ENCODE measurements around the gene FARS2.

DNA sequence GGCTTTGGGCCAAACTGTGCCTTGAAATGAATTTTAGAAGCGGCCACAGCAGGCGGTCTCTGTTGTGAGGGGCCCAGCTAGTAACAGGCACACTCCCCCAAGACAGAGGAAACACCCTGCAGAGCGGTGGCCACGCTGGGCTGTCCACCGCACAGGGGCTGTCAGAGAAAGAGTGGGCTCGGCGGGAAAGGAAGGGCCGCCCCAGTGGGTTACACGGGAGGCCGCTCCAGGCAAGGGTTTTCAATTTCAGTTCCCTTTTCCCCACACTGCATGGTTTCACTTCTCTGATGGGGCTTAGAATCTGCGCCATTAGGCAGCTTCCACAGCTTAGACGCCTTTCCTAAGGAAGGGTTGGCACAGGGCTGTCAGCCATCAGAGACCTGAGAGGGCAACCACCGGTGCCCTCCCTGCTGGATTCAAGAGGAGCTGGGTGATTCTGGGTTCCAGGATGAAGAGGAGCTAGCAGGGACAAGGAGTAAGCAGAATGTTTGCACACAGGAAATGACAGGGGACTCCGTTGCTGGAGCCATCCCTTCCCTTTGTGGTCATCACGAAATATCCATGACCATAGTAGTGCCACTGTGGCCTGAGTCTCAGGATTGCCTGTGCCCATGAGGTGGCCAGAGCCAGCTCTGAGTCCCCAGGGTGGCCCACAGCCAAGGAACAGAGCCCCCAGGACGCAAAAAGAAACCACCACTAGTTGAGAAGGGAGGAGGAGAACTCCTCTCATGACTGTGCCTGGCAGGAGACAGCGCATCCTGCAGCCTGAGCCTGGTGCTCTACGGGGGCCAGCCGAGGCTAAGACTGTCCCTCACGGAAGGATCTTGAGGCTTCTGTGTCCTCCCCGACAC is 462.8 kb downstream of the FARS2 start:
- TF ChIP-seq, protein P1, sequence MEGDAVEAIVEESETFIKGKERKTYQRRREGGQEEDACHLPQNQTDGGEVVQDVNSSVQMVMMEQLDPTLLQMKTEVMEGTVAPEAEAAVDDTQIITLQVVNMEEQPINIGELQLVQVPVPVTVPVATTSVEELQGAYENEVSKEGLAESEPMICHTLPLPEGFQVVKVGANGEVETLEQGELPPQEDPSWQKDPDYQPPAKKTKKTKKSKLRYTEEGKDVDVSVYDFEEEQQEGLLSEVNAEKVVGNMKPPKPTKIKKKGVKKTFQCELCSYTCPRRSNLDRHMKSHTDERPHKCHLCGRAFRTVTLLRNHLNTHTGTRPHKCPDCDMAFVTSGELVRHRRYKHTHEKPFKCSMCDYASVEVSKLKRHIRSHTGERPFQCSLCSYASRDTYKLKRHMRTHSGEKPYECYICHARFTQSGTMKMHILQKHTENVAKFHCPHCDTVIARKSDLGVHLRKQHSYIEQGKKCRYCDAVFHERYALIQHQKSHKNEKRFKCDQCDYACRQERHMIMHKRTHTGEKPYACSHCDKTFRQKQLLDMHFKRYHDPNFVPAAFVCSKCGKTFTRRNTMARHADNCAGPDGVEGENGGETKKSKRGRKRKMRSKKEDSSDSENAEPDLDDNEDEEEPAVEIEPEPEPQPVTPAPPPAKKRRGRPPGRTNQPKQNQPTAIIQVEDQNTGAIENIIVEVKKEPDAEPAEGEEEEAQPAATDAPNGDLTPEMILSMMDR (IDR thresholded peaks at IDR 0.05), result no peak
- TF ChIP-seq POLR2A (IDR thresholded peaks at IDR 0.05), result no peak
